Uterus (tissue), 2 donors: ENCODE data around the gene USP12.

ENCODE experiments used
- POLR2A ChIP-seq, 2 donors: fragments of 450-650 bp; IDR thresholded peaks; one replicate each; pipeline ENCODE4 v1.6.1; 2016; ENCODE audit warnings: antibody characterized with exemption in 2 of 2, mild to moderate bottlenecking in 1 of 2, moderate library complexity in 1 of 2
- TF ChIP-seq, protein P1 (sequence below), 4 experiments: fragments of 200-600 bp in 2 of 4; fragments of 450-650 bp in 2 of 4; sonication (generic) in 2 of 4; IDR thresholded peaks; one replicate each; pipeline ENCODE4 v1.5.1; 2016 to 2019; ENCODE audit warnings: antibody characterized with exemption in 4 of 4, mild to moderate bottlenecking in 2 of 4, moderate library complexity in 1 of 4

DNA sequence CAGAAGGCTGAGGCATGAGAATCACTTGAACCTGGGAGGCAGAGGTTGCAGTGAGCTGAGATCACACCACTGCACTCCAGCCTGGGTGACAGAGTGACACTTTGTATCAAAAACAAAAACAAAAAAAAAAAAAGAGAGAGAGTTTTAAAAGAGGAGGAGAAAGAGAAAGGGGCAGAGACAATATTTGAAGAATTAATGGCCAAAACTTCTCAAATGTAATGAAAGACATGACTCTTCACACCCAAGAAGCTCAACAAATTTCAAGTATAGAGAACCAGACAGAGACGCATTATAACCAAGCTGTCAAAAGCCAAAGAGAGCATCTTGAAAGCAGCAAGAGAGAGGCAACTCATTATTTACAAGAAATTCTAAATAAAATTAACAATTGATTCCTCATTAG lies 36.9 kb upstream of the USP12 start:
- TF ChIP-seq, protein P1, sequence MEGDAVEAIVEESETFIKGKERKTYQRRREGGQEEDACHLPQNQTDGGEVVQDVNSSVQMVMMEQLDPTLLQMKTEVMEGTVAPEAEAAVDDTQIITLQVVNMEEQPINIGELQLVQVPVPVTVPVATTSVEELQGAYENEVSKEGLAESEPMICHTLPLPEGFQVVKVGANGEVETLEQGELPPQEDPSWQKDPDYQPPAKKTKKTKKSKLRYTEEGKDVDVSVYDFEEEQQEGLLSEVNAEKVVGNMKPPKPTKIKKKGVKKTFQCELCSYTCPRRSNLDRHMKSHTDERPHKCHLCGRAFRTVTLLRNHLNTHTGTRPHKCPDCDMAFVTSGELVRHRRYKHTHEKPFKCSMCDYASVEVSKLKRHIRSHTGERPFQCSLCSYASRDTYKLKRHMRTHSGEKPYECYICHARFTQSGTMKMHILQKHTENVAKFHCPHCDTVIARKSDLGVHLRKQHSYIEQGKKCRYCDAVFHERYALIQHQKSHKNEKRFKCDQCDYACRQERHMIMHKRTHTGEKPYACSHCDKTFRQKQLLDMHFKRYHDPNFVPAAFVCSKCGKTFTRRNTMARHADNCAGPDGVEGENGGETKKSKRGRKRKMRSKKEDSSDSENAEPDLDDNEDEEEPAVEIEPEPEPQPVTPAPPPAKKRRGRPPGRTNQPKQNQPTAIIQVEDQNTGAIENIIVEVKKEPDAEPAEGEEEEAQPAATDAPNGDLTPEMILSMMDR (IDR thresholded peaks at IDR 0.05), result no peak
- no peak for TF ChIP-seq POLR2A (IDR thresholded peaks at IDR 0.05)
